ENCODE measurements around the gene MTHFD2L. TPM values are rescaled to one million over a fixed set of nuclear protein-coding genes. Genes with fewer than 3 reads are reported as not detected.
A peak's percentile ranks its signal among the peaks of the same experiment; 100 is the strongest.

MTHFD2L gene
- total RNA-seq, 1 experiment from 2014 or later = 11.6 TPM

- no peak overlapping the region for H3K18ac ChIP-seq (ENCODE audit: insufficient read length, low read depth, low read length)
- H2BK120ac ChIP-seq (ENCODE audit: low read depth, low read length, poor library complexity, severe bottlenecking) = no peak overlapping the region
- H2BK20ac ChIP-seq (ENCODE audit: low read depth, low read length, poor library complexity, severe bottlenecking) = no peak overlapping the region
- DNase-seq = no peak
- H3K79me1 ChIP-seq (ENCODE audit: insufficient read depth, low read depth, low read length, poor library complexity, severe bottlenecking) = no peaks in the 10 kb centered on the region
- no peak overlapping the region for H2BK15ac ChIP-seq (ENCODE audit: low read depth, low read length)
- no peak overlapping the region for H2BK12ac ChIP-seq (ENCODE audit: insufficient read length, low read depth, low read length)
- H4K5ac ChIP-seq (ENCODE audit: insufficient read length, low read depth, low read length) = no peak overlapping the region
- peaks cover 20 to 27% of the 10 kb centered on the region in 2 experiments for H3K4me1 Mint-ChIP-seq
- peaks cover 3 to 15% (median 12%) of the 10 kb centered on the region in 3 experiments; a peak in 5 of 7 replicates for H3K36me3 Mint-ChIP-seq (ENCODE audit: insufficient read depth in 1 of 3, low read depth in 3 of 3)
- TF ChIP-seq CTCF (conservative IDR thresholded peaks at IDR 0.05) = no peak
- no peak overlapping the region for H2AFZ ChIP-seq (ENCODE audit: low read length)
- no peaks in the 10 kb centered on the region for H3K27me3 Mint-ChIP-seq (ENCODE audit: low read depth)
- no peaks in the 10 kb centered on the region for H3K9me3 Mint-ChIP-seq
- no peak overlapping the region for H3K27ac ChIP-seq (ENCODE audit: insufficient read length, low read depth, low read length)
- peaks cover 13% of the 10 kb centered on the region; the same call in 1 of the 2 replicates for H3K79me2 ChIP-seq (ENCODE audit: insufficient read depth, low read length)
- peak overlapping the region in 1 of 3 experiments; percentile 93; a peak in 3 of 7 replicates for H3K27ac Mint-ChIP-seq
- no peaks in the 10 kb centered on the region for H3K4me1 ChIP-seq (ENCODE audit: insufficient read depth, low read length)
- peak overlapping the region; percentile 81 to 90; a peak in 3 of 5 replicates for H3K4me3 Mint-ChIP-seq
- H2BK5ac ChIP-seq (ENCODE audit: insufficient read length, low read length) = no peak overlapping the region
- no peaks in the 10 kb centered on the region for H3K9me3 ChIP-seq (ENCODE audit: control insufficient read depth, low read depth, low read length)
- no CpG with 5 or more reads among the region's 2 CpGs for WGBS (ENCODE audit: extremely low coverage, insufficient read length, low lambda C conversion rate)
- no peak overlapping the region for H3K9ac ChIP-seq (ENCODE audit: extremely low read depth, insufficient read length, low read length)
- no peak overlapping the region for H3K4ac ChIP-seq (ENCODE audit: low read depth, low read length)
- no peak overlapping the region for H3K4me2 ChIP-seq (ENCODE audit: insufficient read depth, insufficient read length, low read length)
- no peak overlapping the region for H3K56ac ChIP-seq (ENCODE audit: insufficient read length, low read depth, low read length)
- no peak overlapping the region for H4K91ac ChIP-seq (ENCODE audit: insufficient read length, low read depth, low read length)
- H4K20me1 ChIP-seq (ENCODE audit: control insufficient read depth, insufficient read depth, insufficient read length) = no peaks in the 10 kb centered on the region
- no peak overlapping the region for H3K14ac ChIP-seq (ENCODE audit: insufficient read depth, low read length)
- H4K8ac ChIP-seq (replicated peaks; ENCODE audit: insufficient read length, low read depth, low read length) = no peak overlapping the region
- H3K27me3 ChIP-seq (ENCODE audit: insufficient read depth, low read length) = no peaks in the 10 kb centered on the region
- no peak overlapping the region for H2AK5ac ChIP-seq (ENCODE audit: insufficient read length, low read length)
- H3K23me2 ChIP-seq (ENCODE audit: insufficient read length, low read depth, low read length, poor library complexity, severe bottlenecking) = peaks cover 5% of the 10 kb centered on the region
- H3T11ph ChIP-seq (ENCODE audit: low read length) = no peak overlapping the region
- no peak overlapping the region for H3K23ac ChIP-seq (ENCODE audit: insufficient read length, low read depth, low read length)
Observed at GRCh38 chr4:74156521-74156920, 1.4 kb upstream of the MTHFD2L start.

Data from H9 (cell line).